Stimulated activated CD8-positive, alpha-beta memory T cell treated with anti-CD3 and anti-CD28 coated beads, Interleukin-4, amount 100 ng/mL, for 1 hour (primary cell): ENCODE measurements around the gene SELENOW.

Experiments used
- DNase-seq, 2 donors: peaks; one replicate each; pipeline ENCODE4 v3.0.0-alpha.2; 2020; ENCODE audit warnings: low read depth in 2 of 2, low spot score in 1 of 2

SELENOW gene

DNA sequence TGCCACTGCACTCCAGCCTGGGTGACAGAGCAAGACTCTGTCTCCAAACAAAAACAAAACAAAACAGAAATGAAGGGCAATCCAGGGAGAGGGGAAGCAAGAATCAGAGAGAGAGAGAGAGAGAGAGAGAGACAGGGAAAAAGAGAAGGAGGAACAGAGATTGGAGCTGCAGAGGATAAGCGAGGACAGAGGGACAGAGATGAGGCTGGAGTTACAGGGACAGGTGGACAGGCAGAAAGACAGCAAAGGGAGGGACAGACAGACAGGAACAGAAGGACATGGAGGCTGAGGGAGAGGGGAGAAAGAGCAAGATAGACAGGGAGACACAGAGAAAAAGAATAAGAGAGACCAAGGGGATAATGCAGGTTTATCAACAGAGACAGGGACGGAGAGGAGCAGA is 41.9 kb downstream of the SELENOW start:
- DNase-seq: no peak

DNA sequence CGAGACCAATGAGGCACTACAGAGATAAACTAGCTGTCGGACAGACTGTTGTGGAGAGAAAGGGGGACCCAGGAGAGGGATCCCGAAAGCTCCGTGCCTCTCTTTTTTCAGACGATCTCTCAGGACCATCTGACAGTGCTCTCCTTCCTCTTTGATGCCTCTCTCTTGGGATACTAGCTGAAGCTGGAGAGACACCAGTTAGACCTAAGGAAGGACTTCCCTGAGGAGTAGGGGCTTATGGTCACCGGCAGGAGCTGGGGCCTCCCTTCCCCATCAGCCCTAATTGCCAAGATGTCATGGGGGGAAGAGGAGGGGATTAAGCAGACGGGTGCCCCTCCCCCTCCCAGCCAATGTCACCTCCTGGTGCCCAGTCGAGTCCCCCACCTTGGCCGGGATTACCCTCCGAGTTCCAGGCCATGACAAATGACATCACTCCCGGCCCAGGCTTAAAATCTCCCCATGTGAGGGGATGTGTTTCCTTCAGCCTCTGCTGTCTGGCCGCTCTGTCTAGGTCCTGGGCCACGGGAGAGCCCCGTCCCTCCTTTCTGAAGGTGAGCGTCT is 43.0 kb downstream of the SELENOW start, which contains the start of gene CRX:
TSS of gene CRX (plus strand) at position 478 of the 561 bp plus-strand sequence. CDS start 12,507 bp downstream, outside the sequence.
- no peak for DNase-seq

DNA sequence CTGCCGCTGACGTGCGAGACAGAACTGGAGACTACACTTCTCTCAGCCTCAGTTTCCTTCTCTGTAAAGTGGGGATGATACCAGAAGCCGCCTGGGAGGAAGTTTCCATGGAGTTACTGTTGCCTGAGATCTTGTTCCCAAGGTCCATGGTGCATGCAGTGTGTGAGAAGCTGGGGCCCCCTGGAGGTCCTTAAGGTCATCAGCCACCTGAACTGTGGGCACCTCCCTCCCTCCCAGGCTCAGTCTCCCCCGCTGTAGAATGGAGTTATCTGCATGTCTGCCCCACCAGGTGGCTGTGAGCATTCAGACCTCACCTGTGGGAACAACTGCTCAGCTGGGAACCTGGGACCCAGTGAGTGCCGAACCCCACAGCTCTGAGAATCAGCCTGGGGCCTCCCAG is 45.9 kb downstream of the SELENOW start:
- DNase-seq: no peak

DNA sequence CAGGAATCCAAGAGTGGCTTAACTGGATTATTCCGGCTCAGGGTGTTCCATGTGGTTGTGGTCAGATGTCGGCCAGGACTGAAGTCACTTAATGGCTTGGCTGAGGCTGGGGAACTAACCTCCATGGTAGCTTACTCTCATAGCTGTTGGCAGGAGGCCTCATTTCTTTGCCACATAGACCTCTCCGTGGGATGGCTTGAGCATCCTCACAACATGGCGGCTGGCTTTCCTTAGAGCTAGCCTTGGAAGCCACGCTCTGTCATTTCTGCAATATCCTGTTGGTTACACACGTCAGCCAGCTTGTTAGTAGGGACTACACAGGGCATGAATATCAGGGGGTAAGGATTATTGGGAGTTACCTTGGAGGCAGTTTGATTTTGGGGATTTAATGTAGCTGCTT is 48.3 kb downstream of the SELENOW start:
- DNase-seq: no peak

DNA sequence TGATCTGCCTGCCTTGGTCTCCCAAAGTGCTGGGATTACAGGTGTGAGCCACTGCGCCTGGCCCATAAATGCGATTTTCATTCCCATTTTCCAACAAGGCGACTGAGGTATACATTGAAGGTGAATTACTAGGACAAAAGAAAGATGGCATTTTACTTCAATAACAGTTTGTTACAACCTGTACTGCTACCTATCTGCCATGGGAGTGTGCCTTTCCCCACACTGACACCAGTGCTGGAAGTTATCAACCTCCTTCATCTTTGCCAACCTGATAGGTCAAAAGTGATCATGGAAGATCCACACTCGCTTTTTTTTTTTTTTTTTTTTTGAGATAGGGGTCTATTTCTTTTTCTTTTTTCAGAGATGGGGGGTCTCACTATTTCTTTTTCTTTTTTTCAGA is 54.2 kb downstream of the SELENOW start:
- DNase-seq: no peak
